HL-60/S4 treated with phorbol 12-myristate 13-acetate at 8.2 ng/mL for 4 days and 3 days (cell line): ENCODE data around the gene UBASH3A.

Experiments used
- in situ Hi-C: fragments of 300-500 bp; cut with MboI; formaldehyde crosslinking; loops from 2 replicates; pipeline ENCODE4 v1.15.0; 2022; ENCODE audit warnings: low sequenced_read_pairs

The UBASH3A gene

DNA sequence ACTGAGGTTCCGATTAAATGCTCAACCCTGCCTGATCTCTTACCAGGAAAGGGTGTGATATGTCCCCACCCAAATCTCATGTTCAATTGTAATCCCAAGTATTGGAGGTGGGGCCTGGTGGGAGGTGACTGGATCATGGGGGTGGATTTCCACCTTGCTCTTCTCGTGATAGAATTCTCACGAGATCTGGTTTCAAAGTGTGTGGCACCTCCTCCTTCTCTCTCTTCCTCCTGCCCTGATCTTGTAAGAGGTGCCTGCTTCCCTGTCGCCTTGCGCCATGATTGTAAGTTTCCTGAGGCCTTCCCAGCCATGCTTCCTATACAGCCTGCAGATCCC is 57.5 kb downstream of the UBASH3A start:
- in situ Hi-C loops: loop anchor here (25.0 kb wide), 1 partner anchor 524 kb away; no protein-coding TSS in a partner anchor

DNA sequence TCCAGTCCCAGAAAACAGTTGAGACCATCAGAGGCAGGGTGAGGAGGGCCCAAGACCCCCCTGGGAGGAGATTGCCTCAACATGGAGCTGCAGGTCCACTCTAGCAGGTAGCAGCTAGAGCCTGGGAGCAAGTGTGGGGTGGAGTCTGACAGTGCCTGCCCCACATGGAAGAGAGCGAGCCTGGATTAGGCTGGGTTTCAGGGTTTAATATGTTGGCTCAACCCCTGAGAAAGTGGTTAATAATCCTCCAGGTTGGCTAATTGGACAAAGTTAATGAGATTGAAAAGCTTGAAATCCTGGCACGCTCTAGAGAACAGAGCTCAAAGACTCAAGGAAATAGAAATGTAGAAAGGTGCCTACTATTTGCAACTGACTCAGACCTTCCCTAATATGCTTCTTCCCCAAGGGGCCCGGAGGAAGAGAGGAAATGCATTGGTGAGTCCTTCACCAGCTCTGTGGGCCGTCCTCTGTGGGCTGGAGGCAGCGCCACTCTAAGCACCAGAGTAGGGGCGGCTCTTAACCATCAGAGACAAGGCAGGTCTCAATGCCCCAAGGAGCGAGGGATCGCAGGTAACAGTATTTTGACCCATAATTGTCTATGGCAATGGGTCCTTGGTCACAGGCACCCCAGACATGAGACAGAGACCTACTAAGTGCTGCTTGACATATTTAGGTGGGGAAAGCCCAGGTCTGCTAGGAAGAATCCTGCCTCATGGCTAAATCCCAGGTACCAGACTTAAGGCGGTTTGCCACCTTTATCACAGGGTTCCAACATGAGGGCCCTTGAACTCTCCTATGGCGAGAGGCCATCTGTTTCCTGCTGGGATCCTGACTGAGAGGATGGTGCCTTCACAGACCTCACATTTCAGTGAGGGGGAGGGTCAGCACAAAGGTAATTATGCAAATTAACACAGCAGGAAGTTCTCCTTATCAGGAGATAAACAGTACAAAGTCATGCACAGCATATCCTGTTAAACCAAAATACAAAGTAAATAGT is 58.5 kb downstream of the UBASH3A start:
- in situ Hi-C loops: loop anchor here (25.0 kb wide), 1 partner anchor 525 kb away; no protein-coding TSS in a partner anchor

DNA sequence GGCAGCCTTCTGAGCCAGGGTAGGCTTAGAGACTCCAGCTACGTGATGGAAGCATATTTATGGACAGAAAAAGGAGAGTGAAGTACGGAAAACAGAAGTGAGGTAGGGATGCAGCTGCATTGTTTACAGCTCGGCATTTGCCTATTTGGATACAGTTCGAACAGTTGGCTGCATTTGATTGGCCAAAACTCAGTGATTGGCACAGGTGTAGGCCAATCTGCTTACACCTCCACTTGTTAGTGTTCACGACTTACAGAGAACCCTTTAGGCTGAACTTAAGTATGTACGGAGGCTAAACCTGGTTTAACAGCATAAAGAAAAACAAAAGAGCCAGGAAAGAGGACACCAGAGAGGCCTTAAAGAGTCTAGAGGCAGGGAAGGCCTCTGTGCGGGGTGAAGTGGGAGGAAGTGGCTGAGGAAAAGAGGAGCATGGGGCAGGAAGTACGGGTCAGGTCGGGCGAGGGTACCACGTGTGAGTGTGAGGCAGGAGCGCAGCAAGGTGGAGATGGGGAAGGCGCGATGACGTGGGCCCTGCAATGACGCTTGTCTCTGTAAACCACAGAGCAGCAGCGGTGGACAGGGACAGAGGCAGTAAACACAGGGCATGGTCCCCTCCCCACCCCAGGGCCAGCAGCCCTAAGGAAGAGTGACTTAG is 60.3 kb downstream of the UBASH3A start:
- in situ Hi-C loops: loop anchor here (25.0 kb wide), 1 partner anchor 527 kb away; no protein-coding TSS in a partner anchor

DNA sequence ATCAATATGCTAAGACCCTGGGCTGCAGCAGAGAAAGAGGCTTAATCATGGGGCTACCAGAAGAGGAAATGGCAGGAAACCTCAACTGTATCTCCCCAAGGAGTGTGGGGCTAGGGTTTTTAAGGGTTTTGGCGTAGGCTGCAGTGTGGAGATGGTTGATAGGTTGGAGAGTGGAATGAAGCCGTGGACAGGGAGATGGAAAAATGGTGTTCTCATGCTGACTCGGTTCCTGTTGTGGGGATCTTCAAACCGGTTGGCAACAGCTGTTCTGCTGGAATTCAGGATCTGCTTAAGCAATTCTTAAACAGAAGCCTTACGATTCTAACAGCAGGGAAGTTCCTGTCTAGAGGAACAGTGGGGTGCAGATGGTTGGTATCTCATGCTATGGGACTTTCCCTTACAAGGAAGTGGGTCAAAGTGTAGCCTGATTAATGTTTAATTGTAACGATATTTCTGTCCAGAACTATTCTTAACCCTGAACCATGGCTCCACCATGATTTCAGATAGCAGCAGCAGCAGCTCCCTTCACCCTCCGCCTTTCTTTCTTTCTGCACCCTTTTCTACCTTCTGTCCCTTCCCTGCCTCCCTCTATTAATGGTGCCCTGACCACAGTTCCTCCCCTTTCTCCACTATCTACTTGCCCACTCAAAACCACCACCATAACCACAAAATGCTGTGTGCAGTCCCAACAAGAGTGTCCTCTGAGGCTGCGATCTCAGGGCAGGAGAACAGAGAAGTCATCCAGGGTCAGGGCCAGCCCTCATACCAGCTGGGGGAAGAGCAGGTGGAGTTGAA is 61.5 kb downstream of the UBASH3A start:
- in situ Hi-C loops: loop anchor here (25.0 kb wide), 1 partner anchor 528 kb away; no protein-coding TSS in a partner anchor

DNA sequence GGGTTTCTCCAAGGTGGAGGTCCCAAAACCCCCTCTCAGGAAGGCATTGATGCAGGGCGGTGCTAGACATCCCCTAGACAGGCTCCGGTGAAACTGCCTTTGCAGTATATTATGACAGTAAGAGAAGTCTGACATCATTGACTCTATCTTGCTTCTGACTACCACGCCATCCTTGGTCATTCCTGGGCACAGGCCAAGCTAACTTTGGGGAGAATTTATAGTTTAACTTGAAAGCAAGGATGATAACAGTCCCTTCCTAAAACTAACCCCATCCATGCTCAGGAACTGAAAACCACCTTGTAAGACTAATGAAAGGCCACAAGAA is 62.1 kb downstream of the UBASH3A start:
- in situ Hi-C loops: loop anchor here (25.0 kb wide), 1 partner anchor 528 kb away; no protein-coding TSS in a partner anchor

DNA sequence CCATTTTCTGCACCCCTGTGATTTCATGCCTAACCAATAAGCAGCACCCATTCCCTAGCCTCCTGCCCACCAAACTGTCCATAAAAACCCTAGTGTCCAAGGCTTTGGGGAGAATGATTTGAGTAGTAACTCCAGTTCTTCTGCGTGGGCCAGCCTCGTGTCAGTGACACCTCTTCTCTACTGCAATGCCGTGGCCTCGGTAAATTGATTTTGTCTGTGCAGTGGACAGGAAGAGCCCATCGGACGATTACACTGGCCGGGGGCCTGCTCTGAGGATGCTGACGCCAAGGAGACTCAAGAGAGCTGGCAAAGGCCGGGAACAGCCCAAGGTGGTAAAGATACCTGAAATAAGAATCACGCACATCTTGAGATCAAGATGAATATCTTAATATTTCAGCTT is 63.0 kb downstream of the UBASH3A start:
- in situ Hi-C loops: loop anchor here (25.0 kb wide), 1 partner anchor 529 kb away; no protein-coding TSS in a partner anchor

DNA sequence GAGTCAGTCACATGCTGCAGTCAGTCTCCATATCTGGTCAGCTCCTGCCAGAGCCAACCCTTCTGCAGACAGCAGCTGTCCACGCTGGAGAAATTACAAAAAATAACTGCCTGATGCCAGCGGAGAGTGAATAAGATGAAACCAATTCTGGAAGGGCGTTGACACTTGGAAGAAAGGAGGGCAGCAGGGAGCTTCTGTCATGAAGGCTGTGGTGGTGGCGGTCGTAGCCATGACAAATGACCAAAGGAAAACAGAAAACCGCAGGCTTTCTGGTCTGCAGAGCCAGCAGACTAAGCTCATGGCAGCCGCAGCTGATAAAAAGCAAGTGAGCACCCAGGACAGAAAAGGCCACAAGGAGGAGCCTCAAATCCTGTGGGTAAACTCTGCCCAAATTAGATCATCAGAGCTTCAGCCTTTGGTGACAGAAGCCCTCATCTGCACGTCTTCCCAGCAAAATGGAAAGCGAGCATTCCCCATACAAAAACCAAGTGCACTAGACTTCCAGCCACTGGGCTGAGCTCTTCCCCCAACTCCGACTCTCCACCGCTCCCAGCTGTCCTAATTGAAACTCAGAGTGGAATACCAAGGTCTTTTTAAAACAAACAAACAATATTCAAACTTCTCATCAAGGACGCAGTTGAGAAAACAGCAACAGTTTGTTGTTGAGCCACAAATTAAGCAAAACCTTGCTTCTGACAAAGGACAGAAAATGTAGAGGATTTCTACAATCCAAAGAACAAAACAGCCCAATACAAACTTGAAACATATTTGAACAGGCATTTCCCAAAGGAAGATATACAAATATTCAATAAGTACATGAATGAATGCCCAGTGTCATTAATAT is 63.7 kb downstream of the UBASH3A start:
- in situ Hi-C loops: loop anchor here (25.0 kb wide), 1 partner anchor 530 kb away; no protein-coding TSS in a partner anchor

DNA sequence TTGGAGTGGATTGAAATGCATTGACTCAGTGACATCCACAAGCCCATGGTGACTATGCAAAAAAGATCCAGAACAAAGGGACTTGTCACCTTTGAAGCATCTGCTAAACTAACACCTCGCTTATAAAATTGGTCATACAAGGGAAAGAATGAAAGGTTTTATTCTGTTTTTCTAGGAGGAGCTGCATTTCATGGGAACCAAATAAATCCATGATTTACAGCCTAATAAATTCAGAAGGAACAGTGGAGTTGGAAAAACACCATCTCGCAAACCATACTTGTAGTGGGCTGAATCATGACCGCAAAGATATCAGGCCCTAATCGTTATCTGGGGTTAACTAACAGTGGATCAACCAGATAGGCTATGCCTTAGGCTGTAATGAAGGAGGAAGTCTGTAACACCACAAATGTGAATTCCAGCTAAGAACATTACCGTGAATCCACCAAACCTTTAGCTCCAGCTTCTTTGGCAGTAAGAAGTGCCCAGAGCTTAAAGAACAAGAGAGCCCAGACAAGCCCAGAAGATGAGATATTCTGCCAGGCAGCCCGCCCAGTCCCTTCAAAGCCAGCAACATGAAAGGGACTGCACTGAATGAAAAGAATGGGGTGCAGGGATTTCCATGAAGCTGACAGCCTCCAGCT is 64.9 kb downstream of the UBASH3A start:
- in situ Hi-C loops: loop anchor here (25.0 kb wide), 1 partner anchor 531 kb away; no protein-coding TSS in a partner anchor

DNA sequence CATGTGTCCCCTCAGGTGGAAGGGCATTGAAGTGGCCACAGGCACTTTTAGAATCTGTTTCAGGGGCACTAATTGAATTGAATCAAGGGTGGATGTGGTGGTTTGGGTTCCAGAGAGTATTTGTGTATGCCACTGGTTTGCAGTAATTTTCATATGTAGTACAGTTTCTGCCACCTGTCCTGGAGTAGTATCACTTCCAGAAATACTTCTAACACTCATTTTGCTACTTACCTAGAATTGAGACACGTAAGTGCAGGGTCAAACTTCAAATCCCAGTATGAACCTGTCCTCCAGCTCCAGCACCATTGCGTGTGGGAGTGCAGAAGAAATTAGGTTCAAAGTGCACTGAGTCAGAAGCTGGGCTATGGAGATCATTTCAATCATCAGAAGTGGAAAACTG is 65.6 kb downstream of the UBASH3A start:
- in situ Hi-C loops: loop anchor here (25.0 kb wide), 1 partner anchor 532 kb away; no protein-coding TSS in a partner anchor

DNA sequence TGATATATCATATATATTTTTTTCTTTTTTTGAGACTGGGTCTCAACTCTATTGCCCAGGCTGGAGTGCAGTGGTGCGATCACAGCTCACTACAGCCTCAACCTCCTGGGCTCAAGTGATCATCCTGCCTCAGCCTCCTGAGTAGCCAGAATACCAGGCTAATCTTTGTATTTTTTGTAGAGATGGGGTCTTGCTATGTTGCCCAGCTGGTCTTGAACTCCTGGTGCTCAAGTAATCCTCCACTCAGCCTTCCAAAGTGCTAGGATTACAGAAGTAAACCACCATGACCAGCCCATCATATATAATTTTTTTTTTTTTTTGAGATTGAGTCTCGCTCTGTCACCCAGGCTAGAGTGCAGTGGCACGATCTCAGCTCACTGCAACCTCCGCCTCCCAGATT is 66.0 kb downstream of the UBASH3A start:
- in situ Hi-C loops: loop anchor here (25.0 kb wide), 1 partner anchor 532 kb away; no protein-coding TSS in a partner anchor

DNA sequence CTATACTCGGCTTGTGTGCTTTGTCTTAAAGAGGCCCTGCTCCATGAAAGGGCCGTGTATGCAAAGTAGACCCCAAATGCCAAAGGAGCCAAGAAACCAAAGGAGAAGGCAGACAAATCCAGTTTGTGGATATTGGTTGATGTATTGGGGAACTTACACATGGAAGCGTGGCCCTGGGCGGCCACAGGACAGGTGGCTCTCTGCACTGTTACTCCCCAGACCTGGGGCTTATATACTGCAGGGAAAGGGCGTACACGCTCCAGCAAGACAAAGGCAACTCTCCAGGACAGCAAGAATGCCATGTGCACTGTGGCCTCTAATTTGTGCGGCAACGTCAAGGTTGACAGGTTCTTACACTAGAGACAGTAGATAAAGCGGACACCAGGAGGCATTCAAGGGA is 67.5 kb downstream of the UBASH3A start:
- in situ Hi-C loops: loop anchor here (25.0 kb wide), 1 partner anchor 534 kb away; no protein-coding TSS in a partner anchor

DNA sequence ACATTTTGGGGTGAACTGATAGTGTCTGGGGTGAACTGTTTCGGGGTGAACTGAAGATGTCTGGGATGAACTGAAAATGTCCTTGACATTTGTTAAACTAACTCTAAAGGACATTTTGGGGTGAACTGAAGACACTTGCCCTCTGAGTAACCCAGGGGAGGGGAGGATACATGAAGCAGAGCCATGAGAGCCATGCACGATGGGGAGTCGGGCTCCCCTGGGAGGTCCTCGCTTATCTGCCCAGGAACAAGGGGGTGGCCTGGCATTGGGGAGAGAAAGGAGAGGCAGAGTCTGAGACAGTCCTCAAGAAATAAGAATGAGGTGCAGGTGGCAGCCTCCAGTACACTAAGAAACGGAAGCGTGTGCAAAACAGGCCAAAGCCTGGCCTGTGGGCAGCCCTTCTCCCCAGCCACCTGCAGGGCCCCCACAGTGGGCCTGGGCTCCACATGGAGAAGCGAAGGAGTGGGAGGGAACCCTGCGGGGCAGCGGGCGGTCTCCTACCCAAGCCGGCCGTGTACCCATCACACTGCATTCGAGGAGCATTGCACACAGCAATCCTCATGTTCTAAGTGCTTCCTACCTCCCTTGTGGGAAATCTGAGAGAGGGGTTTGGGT is 68.1 kb downstream of the UBASH3A start:
- in situ Hi-C loops: loop anchor here (25.0 kb wide), 1 partner anchor 535 kb away; no protein-coding TSS in a partner anchor

DNA sequence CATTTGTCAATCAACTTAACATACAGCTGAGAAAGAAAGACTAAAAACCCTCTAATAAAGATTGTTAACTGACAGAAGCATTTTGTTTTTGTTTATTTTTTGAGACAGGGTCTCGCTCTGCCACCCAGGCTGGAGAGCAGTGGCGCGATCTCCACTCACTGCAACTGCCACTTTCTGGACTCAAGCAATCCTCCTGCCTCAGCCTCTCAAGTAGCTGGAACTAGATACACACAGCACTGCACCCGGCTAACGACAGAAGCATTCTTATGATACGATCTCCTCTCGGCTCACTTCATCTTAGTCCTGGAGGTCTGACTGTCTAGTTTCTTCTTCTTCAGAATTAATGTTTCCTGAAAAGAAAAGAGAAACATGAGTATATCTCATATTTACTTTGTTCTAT is 68.8 kb downstream of the UBASH3A start:
- in situ Hi-C loops: loop anchor here (25.0 kb wide), 1 partner anchor 535 kb away; no protein-coding TSS in a partner anchor

DNA sequence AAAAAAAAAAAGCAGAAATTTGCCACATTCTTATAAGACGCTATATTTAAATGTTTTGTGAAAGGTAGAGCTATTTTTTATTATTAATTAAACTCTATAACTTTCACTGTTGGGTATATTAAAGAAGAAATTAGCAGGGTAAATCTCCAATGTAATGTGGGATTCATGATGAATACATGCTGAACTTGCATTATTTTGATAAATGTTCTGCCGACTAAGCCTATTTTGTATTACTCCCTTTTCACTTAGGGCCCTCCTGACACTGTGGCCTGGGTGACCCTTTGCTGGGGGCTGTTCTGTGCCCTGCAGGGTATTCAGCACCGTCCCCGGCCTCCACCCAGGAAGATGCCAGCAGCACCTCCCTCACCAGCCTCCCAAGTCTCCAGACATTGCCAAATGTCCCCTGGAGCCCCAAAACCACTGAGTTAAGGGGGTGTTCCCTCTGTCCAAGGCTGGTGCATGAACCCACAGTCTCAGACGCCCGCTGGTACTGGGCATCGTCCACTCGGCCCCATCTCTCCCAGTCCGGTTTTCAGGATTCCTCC is 69.9 kb downstream of the UBASH3A start:
- in situ Hi-C loops: loop anchor here (25.0 kb wide), 1 partner anchor 536 kb away; no protein-coding TSS in a partner anchor

DNA sequence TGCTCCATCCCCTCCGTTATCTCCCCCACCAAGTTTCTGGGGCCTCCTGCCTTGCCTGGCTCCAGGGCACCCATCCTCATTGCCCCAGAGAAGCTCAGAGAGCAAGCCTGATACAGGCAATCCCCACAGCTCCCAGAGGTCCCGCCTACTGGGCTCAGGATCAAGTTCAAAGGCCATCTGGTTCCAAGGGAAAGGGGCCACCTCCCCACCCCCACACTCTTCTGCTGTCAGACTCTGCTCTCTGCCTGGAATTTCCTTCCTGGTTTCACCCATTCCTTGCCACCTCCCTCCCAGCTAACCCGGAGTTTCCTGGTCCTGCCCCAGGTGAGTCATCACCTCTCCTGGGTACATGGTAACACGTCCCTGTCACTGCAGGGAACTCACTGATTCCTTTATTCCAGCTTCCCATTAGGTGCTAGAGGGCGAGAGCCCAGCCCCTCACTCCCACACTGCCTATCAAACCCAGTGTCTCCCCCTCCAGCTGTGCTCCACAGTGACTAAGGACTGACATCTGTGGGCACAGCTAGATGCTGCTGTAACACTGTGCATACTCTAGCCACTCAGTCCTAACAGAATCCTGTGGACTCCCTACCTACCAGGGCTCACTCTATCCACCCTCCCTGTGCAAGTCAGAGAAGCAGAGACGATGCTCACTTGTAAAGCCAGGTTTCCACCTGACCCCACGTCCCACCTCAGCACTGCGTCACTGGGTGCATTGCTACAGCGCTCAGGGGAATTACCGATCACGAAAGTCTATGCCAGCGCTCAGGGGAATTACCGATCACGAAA is 70.5 kb downstream of the UBASH3A start:
- in situ Hi-C loops: loop anchor here (25.0 kb wide), 1 partner anchor 537 kb away; no protein-coding TSS in a partner anchor

DNA sequence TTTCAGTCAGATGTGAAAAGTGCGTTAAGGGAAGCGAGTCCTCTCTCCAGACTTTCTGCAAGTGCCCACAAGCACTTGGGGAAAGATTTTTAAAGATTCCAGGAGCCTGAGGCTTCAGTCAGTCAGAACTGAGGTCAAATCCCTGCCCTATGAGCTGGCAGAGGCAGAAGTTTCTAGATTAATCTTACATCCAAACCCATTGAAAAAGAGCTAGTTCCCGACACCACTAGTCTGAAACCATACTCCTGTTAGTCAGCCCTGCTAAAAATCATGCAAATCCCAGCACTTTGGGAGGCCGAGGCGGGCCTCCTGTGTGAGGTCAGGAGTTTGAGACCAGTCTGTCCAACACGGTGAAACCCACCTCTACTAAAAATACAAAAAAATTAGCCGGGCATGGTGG is 71.3 kb downstream of the UBASH3A start:
- in situ Hi-C loops: no loop called here
